ENCODE data around the gene CEND1.
"Not testable (repeated sequence)": the region's sequence is repeated elsewhere in the genome, so short reads cannot be mapped to it uniquely, and the experiment has no call there.

CEND1 gene

GRCh38 chr11:763073-763463 lies 26.8 kb downstream of the CEND1 start:
- DNase-seq = no peak

GRCh38 chr11:762421-763072 lies 27.3 kb downstream of the CEND1 start:
- no peak for DNase-seq

- no peak for DNase-seq
These were observed 28.3 kb downstream of the CEND1 start for GRCh38 chr11:761526-762108.

- DNase-seq = no peak
These were observed 29.7 kb downstream of the CEND1 start for GRCh38 chr11:760236-760635.

- no peak for DNase-seq
These were observed 40.2 kb downstream of the CEND1 start for GRCh38 chr11:749731-750130.

GRCh38 chr11:748007-748359 lies 41.9 kb downstream of the CEND1 start:
- no peak for DNase-seq

- peak; percentile 70 to 74 for DNase-seq
These were observed 42.5 kb downstream of the CEND1 start, which contains the start of gene TALDO1 for GRCh38 chr11:747158-748006. TSS of gene TALDO1 (plus strand) at chr11:747464. CDS start at chr11:747482, 18 bp downstream.

- DNase-seq = no peak
These were observed 43.4 kb downstream of the CEND1 start for GRCh38 chr11:746289-747157.

GRCh38 chr11:745428-745827 lies 44.5 kb downstream of the CEND1 start:
- no peak for DNase-seq

- no peak for DNase-seq
These were observed 47.2 kb downstream of the CEND1 start for GRCh38 chr11:742571-743201.

- DNase-seq = no peak
These were observed 47.7 kb downstream of the CEND1 start for GRCh38 chr11:742156-742546.

GRCh38 chr11:737899-738298 lies 52.0 kb downstream of the CEND1 start:
- DNase-seq = not testable (repeated sequence)

- no peak for DNase-seq
These were observed 52.5 kb downstream of the CEND1 start for GRCh38 chr11:737366-737765.
